GM19455 (cell line): Measurements from ENCODE around the gene KRTAP2-3.
"Not testable (repeated sequence)": the region's sequence is repeated elsewhere in the genome, so short reads cannot be mapped to it uniquely, and the experiment has no call there.

Source experiments
- ATAC-seq: cut with Tn5 transposase; IDR thresholded peaks from one replicate; pipeline ENCODE4 v1.9.1; 2021; ENCODE audit not compliant: unreplicated experiment

The KRTAP2-3 gene

GRCh38 chr17:41069031-41069430, 9.1 kb upstream of the KRTAP2-3 start:
- ATAC-seq, result no peak

DNA sequence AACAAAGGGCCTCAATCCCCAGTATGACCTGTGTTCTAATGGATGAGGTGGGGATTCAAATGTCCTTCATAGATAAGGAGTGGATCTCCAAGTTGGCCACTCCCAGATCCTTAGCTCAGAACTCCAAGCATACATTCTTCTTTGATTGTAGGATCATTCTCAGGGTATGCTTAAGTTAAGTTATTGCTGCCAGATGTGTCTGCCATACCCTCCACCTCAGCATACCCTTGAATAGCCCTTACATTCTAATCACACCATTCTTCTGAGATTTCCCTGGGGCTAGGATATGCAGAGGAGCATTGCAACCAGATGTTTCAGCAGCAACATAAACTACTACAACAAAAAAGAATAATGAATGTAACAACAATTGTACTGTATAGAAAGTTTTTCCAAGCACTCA, 7.4 kb upstream of the KRTAP2-3 start:
- ATAC-seq, result no peak

GRCh38 chr17:41065829-41066624, 6.1 kb upstream of the KRTAP2-3 start, which contains the start of gene KRTAP2-4:
Gene KRTAP2-4, minus strand, starts transcription at chr17:41065879. Its CDS starts 34 bp downstream, at chr17:41065845.
- no peak for ATAC-seq

DNA sequence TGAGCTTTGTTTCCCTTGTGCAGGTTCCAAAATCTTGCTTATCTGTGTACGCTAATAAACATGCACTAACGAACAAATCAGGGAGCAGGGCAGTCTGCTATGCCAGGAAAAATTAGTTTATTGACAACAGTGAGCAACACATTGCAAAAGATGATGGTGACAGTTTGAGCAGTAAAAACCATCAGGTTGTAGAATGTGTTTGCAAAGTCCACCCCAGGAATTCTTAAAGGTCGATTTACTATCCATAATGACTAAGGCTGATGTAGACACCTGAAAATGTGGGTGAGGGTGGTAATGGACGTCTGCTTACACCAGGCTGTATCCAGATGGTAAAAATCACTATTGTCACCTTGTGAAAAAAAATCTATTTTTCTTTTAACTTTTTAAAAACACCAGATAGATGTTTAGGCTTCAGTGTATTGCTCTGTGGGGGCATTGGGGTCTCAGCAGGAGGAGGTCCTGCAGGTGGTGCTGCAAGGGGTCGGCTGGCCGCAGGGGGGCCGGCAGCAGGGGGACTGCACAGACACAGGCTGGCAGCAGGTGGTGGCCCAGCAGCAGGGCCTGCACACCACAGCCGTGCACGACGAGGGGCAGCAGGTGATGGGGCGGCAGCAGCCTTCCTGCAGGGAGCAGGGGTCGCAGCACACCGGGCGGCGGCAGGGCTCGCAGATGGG, 5.2 kb upstream of the KRTAP2-3 start:
- not testable (repeated sequence) for ATAC-seq

DNA sequence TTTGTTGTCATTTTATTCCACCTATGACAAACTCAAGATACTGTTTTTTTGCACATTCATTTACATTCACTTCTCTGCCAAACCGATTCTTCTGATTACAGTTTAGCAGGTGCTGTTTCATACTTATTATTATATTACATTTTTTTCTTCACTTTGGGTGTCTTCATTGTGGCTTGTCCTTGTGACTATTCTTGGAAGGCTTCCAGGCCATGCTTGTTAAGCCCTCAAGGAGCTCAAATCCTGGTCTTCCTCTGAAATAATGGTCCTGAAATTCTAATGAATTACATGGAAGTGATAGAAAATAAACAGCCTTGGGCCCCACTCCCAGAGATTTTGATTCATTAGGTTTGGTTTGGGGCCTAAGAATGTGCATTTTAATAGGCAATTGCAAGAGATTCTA, 4.4 kb upstream of the KRTAP2-3 start:
- ATAC-seq, result no peak

GRCh38 chr17:41063449-41063848, 3.5 kb upstream of the KRTAP2-3 start:
- no peak for ATAC-seq

DNA sequence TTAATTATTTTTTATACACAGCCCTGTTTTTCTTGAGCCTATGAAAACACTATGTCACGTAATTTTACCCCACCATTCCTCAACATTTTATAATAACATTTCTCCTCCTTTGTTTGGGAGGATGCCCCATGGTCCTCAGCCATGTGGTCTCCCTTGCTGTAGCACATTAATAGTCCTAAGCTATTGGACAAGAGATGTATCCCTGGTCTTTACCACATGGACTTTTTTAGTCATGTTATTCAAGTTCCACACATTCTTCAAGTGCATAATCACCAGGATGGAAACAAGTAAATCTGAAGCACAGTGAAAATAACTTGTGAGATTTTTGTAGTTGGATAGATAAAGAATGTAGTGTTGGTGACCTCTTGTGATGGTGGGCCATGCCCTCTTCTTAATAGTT, 2.0 kb upstream of the KRTAP2-3 start:
- no peak for ATAC-seq

- ATAC-seq, result not testable (repeated sequence)
These were observed 450 bp downstream of the KRTAP2-3 start for GRCh38 chr17:41059276-41060051.

DNA sequence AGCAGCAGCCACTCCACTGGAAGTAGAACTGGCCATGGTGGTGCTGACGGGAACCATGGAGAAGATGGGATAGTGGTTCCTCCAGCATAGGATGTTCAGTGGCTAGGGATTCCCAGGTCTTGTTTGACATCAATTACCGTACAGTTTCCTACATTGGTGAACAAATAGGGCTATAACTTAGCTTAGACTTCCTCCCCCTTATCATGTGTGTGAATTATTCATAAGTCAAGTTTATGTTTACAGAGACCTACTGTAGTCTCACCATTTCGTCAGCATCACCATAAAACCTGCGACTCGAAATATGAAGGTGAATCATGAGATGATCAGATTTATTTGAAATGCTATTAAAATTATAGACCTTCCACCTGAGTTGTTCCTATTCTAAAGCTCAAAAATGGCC, 1.2 kb downstream of the KRTAP2-3 start:
- ATAC-seq, result no peak

GRCh38 chr17:41057547-41057946, 2.4 kb downstream of the KRTAP2-3 start:
- ATAC-seq, result no peak

GRCh38 chr17:41055130-41055529, 4.8 kb downstream of the KRTAP2-3 start, which contains the start of gene KRTAP2-2:
Gene KRTAP2-2, minus strand, starts transcription at chr17:41055230. Its CDS starts 19 bp downstream, at chr17:41055211.
- ATAC-seq, result not testable (repeated sequence)

DNA sequence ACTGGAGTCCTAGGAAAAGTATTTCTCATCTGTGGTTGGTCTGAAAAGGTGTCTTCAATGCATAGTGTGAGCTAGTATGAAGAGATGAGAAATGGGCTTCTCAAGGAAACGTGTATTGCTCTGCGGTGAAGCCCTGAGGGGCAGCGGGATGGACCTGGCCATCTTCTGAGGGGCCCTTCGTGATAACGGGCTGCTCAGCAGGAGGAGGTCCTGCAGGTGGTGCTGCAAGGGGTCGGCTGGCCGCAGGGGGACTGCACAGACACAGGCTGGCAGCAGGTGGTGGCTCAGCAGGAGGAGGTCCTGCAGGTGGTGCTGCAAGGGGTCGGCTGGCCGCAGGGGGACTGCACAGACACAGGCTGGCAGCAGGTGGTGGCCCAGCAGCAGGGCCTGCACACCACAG, 5.4 kb downstream of the KRTAP2-3 start:
- ATAC-seq, result not testable (repeated sequence)

- no peak for ATAC-seq
These were observed 5.9 kb downstream of the KRTAP2-3 start for GRCh38 chr17:41054025-41054424.

DNA sequence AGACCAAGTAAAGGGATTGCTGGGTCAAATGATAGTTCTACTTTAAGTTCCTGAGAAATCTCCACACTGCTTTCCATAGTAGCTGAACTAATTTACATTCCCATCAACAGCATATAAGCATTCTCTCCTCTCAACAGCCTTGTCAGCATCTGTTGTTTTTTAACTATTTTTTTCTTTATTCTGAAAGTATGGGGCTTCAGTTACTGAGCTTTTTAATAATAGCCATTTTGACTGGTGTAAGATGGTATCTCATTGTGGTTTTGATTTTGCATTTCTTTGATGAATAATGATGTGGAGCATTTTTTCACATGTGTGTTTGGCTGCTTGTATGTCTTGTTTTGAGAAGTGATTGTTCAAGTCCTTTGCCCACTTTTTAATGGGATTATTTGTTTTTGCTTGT, 7.3 kb downstream of the KRTAP2-3 start:
- no peak for ATAC-seq

- no peak for ATAC-seq
These were observed 10.8 kb downstream of the KRTAP2-3 start for GRCh38 chr17:41049110-41049509.

DNA sequence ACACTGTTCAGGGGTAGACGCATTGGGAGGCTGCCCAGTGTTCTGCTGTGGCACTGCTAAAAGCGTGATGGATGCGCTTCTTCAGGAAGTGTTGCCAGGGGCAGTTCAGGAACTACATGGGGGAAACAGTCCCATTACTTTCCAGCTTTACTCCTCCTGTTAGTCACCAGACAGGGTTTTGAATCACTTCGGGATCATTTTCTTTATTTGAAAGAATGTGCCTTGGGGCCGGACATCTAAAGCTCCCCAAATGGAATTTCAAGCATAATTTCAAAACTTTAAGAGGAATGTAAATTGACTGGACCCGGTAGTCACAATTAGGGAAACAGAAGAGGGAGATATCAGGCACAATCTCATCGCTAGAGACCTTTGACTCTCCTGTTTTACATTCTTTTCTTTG, 11.5 kb downstream of the KRTAP2-3 start:
- ATAC-seq, result no peak

DNA sequence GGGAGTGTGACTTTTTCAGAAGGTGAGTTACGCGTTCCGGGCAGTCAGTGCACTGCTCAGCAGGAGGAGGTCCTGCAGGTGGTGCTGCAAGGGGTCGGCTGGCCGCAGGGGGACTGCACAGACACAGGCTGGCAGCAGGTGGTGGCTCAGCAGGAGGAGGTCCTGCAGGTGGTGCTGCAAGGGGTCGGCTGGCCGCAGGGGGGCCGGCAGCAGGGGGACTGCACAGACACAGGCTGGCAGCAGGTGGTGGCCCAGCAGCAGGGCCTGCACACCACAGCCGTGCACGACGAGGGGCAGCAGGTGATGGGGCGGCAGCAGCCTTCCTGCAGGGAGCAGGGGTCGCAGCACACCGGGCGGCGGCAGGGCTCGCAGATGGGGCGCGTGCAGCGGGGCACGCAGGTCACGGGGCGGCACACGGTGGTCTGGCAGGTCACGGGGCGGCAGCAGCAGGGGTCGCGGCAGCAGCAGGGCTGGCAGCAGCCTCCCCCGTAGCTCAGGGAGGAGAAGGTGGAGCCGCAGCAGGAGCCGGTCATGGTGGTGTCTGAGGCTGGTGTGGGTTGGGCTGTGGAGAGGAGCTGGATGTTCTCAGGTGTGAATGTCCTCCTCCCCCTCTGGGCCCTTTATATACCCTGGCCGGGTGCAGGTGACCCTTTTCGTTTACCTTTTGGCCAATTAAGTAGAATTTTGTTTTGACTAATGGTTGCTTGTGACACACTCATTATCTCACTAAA, 13.0 kb downstream of the KRTAP2-3 start, which contains the start of gene KRTAP2-1:
Gene KRTAP2-1 (minus strand): TSS at position 582 of the 731 bp plus-strand sequence. CDS start 49 bp downstream, at position 533.
- ATAC-seq, result not testable (repeated sequence)

GRCh38 chr17:41042953-41043352, 17.0 kb downstream of the KRTAP2-3 start:
- no peak for ATAC-seq

GRCh38 chr17:41040783-41041571, 18.9 kb downstream of the KRTAP2-3 start, which contains the start of gene KRTAP1-1:
Gene KRTAP1-1, minus strand, starts transcription at chr17:41041450. Its CDS starts 53 bp downstream, at chr17:41041397.
- not testable (repeated sequence) for ATAC-seq
